GM23338 (cell line): ENCODE measurements around the gene ALOX15.

ENCODE experiments used
- CREB1 ChIP-seq: fragments of 250-450 bp; sonication (Bioruptor Pico); IDR thresholded peaks from 2 replicates; pipeline ENCODE4 v1.5.0; 2020; ENCODE audit warnings: low read depth, mild to moderate bottlenecking, moderate library complexity
- EZH2 ChIP-seq: fragments of 200-600 bp; sonication (generic); IDR thresholded peaks from one replicate; pipeline ENCODE4 v1.8.0; 2017; ENCODE audit warnings: antibody characterized with exemption, mild to moderate bottlenecking, low read depth; ENCODE audit not compliant: unreplicated experiment
- EZH2phosphoT487 ChIP-seq: fragments of 200-600 bp; sonication (generic); IDR thresholded peaks from one replicate; pipeline ENCODE4 v1.8.1; 2018; ENCODE audit warnings: antibody characterized with exemption; ENCODE audit not compliant: unreplicated experiment
- JUNB ChIP-seq: IDR thresholded peaks from one replicate; pipeline ENCODE4 v1.6.1; 2016; ENCODE audit warnings: antibody characterized with exemption; ENCODE audit not compliant: unreplicated experiment
- NANOG ChIP-seq: IDR thresholded peaks from 2 replicates; pipeline ENCODE4 v1.6.1; 2016; ENCODE audit warnings: antibody characterized with exemption, borderline replicate concordance
- POLR2AphosphoS5 ChIP-seq: IDR thresholded peaks from 2 replicates; pipeline ENCODE4 v1.6.1; 2016; ENCODE audit warnings: antibody characterized with exemption, low read depth
- REST ChIP-seq: IDR thresholded peaks from one replicate; pipeline ENCODE4 v1.6.1; 2018; ENCODE audit warnings: antibody characterized with exemption; ENCODE audit not compliant: unreplicated experiment
- ZNF114 ChIP-seq: fragments of 250-450 bp; sonication (Bioruptor Pico); IDR thresholded peaks from 2 replicates; pipeline ENCODE4 v1.5.0; 2020; ENCODE audit warnings: mild to moderate bottlenecking, moderate library complexity
- ZNF331 ChIP-seq: fragments of 250-450 bp; sonication (Bioruptor Pico); IDR thresholded peaks from 2 replicates; pipeline ENCODE4 v1.5.0; 2020; ENCODE audit warnings: low read depth, mild to moderate bottlenecking, moderate library complexity
- TF ChIP-seq, protein P1 (sequence below), 2 experiments: fragments of 200-600 bp in 1 of 2; sonication (generic) in 1 of 2; conservative IDR thresholded peaks; 2 replicates each; pipeline versions ENCODE4 v1.5.1 to v1.6.1; 2016 to 2017; ENCODE audit warnings: antibody characterized with exemption in 2 of 2, low read depth in 2 of 2, mild to moderate bottlenecking in 2 of 2, moderate library complexity in 1 of 2
- TF ChIP-seq, protein P2 (sequence below): fragments of 250-450 bp; sonication (Bioruptor Pico); IDR thresholded peaks from 2 replicates; pipeline ENCODE4 v1.5.0; 2020; ENCODE audit warnings: mild to moderate bottlenecking, moderate library complexity
- TF ChIP-seq, protein P3 (sequence below): IDR thresholded peaks from 2 replicates; pipeline ENCODE4 v1.6.1; 2016; ENCODE audit warnings: antibody characterized with exemption

DNA sequence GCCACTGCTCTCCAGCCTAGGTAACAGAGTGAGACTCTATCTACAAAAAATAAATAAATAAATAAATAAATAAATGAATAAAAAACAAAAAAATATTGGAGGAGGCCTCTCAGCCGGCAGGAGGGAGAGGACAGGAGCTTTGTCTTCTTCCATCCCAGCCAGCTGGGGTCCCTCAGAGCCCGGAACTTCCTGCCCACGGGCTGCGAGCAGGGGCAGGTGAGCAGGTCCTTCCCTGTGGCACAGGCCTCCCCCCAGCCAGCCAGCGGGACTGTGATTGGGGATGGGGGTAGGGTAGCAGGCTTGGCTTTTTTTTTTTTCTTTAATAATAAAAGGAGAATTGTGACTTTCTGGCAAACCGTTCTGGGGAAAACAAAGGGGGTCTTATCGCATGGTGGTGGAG lies 47.1 kb downstream of the ALOX15 start:
- no peak for TF ChIP-seq JUNB
- TF ChIP-seq POLR2AphosphoS5 = no peak
- TF ChIP-seq, protein P1, sequence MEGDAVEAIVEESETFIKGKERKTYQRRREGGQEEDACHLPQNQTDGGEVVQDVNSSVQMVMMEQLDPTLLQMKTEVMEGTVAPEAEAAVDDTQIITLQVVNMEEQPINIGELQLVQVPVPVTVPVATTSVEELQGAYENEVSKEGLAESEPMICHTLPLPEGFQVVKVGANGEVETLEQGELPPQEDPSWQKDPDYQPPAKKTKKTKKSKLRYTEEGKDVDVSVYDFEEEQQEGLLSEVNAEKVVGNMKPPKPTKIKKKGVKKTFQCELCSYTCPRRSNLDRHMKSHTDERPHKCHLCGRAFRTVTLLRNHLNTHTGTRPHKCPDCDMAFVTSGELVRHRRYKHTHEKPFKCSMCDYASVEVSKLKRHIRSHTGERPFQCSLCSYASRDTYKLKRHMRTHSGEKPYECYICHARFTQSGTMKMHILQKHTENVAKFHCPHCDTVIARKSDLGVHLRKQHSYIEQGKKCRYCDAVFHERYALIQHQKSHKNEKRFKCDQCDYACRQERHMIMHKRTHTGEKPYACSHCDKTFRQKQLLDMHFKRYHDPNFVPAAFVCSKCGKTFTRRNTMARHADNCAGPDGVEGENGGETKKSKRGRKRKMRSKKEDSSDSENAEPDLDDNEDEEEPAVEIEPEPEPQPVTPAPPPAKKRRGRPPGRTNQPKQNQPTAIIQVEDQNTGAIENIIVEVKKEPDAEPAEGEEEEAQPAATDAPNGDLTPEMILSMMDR (conservative IDR thresholded peaks at IDR 0.05; ENCODE audit: low read depth in 2 of 2) = no peak
- TF ChIP-seq ZNF331 (CRISPR knock-in tag) = no peak
- TF ChIP-seq NANOG = no peak
- no peak for TF ChIP-seq EZH2phosphoT487
- no peak for TF ChIP-seq CREB1 (CRISPR knock-in tag)
- no peak for TF ChIP-seq EZH2
- TF ChIP-seq, protein P2, sequence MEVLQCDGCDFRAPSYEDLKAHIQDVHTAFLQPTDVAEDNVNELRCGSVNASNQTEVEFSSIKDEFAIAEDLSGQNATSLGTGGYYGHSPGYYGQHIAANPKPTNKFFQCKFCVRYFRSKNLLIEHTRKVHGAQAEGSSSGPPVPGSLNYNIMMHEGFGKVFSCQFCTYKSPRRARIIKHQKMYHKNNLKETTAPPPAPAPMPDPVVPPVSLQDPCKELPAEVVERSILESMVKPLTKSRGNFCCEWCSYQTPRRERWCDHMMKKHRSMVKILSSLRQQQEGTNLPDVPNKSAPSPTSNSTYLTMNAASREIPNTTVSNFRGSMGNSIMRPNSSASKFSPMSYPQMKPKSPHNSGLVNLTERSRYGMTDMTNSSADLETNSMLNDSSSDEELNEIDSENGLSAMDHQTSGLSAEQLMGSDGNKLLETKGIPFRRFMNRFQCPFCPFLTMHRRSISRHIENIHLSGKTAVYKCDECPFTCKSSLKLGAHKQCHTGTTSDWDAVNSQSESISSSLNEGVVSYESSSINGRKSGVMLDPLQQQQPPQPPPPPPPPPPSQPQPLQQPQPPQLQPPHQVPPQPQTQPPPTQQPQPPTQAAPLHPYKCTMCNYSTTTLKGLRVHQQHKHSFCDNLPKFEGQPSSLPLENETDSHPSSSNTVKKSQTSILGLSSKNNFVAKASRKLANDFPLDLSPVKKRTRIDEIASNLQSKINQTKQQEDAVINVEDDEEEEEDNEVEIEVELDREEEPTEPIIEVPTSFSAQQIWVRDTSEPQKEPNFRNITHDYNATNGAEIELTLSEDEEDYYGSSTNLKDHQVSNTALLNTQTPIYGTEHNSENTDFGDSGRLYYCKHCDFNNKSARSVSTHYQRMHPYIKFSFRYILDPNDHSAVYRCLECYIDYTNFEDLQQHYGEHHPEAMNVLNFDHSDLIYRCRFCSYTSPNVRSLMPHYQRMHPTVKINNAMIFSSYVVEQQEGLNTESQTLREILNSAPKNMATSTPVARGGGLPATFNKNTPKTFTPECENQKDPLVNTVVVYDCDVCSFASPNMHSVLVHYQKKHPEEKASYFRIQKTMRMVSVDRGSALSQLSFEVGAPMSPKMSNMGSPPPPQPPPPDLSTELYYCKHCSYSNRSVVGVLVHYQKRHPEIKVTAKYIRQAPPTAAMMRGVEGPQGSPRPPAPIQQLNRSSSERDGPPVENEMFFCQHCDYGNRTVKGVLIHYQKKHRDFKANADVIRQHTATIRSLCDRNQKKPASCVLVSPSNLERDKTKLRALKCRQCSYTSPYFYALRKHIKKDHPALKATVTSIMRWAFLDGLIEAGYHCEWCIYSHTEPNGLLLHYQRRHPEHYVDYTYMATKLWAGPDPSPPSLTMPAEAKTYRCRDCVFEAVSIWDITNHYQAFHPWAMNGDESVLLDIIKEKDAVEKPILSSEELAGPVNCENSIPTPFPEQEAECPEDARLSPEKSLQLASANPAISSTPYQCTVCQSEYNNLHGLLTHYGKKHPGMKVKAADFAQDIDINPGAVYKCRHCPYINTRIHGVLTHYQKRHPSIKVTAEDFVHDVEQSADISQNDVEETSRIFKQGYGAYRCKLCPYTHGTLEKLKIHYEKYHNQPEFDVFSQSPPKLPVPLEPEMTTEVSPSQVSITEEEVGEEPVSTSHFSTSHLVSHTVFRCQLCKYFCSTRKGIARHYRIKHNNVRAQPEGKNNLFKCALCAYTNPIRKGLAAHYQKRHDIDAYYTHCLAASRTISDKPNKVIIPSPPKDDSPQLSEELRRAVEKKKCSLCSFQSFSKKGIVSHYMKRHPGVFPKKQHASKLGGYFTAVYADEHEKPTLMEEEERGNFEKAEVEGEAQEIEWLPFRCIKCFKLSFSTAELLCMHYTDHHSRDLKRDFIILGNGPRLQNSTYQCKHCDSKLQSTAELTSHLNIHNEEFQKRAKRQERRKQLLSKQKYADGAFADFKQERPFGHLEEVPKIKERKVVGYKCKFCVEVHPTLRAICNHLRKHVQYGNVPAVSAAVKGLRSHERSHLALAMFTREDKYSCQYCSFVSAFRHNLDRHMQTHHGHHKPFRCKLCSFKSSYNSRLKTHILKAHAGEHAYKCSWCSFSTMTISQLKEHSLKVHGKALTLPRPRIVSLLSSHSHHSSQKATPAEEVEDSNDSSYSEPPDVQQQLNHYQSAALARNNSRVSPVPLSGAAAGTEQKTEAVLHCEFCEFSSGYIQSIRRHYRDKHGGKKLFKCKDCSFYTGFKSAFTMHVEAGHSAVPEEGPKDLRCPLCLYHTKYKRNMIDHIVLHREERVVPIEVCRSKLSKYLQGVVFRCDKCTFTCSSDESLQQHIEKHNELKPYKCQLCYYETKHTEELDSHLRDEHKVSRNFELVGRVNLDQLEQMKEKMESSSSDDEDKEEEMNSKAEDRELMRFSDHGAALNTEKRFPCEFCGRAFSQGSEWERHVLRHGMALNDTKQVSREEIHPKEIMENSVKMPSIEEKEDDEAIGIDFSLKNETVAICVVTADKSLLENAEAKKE (CRISPR knock-in tag) = no peak
- TF ChIP-seq ZNF114 = no peak
- TF ChIP-seq REST = no peak
- TF ChIP-seq, protein P3, sequence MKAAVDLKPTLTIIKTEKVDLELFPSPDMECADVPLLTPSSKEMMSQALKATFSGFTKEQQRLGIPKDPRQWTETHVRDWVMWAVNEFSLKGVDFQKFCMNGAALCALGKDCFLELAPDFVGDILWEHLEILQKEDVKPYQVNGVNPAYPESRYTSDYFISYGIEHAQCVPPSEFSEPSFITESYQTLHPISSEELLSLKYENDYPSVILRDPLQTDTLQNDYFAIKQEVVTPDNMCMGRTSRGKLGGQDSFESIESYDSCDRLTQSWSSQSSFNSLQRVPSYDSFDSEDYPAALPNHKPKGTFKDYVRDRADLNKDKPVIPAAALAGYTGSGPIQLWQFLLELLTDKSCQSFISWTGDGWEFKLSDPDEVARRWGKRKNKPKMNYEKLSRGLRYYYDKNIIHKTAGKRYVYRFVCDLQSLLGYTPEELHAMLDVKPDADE = no peak
